A673 (cell line): ENCODE results near the gene AHSG.

Experiments used
- EZH2 ChIP-seq: fragments of 200-600 bp; sonication (generic); IDR thresholded peaks from 2 replicates; pipeline ENCODE4 v1.6.1; 2017; ENCODE audit warnings: borderline replicate concordance, low read depth, mild to moderate bottlenecking, mixed read lengths, antibody characterized with exemption, low read length; ENCODE audit not compliant: poor library complexity, severe bottlenecking
- TF ChIP-seq, protein P1 (sequence below): fragments of 300-800, 200-600 bp; sonication (generic); conservative IDR thresholded peaks from 2 replicates; pipeline ENCODE4 v1.5.1; 2017; ENCODE audit warnings: low read depth, mild to moderate bottlenecking, antibody characterized with exemption, low read length, moderate library complexity, mixed read lengths

DNA sequence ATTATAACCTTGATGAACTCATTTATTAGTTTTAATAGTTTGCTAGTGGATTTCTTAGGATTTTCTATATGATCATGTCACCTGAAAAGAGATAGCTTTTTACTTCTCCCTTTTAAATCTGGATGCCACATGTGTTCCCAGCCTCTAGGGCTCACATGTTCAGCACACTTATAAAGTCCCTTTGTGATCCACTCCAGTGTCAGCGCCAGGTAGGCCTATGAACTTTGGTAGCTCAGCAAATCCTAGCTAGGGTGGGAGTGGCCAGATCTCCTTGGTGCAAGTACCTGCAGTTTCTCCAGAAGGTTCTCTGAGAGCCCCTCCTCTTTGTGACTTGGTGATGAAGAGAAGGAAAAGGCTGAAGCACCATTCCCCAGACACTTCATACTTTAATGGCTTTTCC is 36.0 kb downstream of the AHSG start:
- TF ChIP-seq, protein P1, sequence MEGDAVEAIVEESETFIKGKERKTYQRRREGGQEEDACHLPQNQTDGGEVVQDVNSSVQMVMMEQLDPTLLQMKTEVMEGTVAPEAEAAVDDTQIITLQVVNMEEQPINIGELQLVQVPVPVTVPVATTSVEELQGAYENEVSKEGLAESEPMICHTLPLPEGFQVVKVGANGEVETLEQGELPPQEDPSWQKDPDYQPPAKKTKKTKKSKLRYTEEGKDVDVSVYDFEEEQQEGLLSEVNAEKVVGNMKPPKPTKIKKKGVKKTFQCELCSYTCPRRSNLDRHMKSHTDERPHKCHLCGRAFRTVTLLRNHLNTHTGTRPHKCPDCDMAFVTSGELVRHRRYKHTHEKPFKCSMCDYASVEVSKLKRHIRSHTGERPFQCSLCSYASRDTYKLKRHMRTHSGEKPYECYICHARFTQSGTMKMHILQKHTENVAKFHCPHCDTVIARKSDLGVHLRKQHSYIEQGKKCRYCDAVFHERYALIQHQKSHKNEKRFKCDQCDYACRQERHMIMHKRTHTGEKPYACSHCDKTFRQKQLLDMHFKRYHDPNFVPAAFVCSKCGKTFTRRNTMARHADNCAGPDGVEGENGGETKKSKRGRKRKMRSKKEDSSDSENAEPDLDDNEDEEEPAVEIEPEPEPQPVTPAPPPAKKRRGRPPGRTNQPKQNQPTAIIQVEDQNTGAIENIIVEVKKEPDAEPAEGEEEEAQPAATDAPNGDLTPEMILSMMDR: no peak
- no peak for TF ChIP-seq EZH2
